Stimulated activated naive CD4-positive, alpha-beta T cell treated with Interleukin-2 at 50 U/mL for 16 hours (primary cell): Measurements from ENCODE around the gene ELOVL6.
"Not testable (repeated sequence)": the region's sequence is repeated elsewhere in the genome, so short reads cannot be mapped to it uniquely, and the experiment has no call there.

Experiments used
- DNase-seq: peaks from one replicate; lab custom pipeline; 2025; lab: John Stamatoyannopoulos, UW

The ELOVL6 gene

DNA sequence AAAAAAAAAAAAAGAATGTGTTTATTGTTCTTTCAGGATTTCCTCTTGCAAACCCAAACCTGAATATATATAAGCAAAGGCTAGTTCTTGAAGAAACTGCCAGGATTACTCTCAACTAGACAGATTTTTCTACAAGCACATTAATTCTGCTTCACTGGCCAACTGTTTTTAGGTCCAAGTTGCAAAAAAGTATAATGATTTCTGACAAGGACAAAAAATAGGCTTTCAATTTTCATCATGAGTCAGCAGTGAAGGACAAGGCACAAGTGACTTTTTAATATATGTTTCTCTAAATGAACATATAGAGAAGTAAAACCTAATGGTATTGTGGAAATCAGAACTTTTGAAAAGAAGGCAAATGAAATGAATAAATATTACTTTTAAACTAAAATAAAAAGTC is 73.7 kb downstream of the ELOVL6 start:
- no peak for DNase-seq

DNA sequence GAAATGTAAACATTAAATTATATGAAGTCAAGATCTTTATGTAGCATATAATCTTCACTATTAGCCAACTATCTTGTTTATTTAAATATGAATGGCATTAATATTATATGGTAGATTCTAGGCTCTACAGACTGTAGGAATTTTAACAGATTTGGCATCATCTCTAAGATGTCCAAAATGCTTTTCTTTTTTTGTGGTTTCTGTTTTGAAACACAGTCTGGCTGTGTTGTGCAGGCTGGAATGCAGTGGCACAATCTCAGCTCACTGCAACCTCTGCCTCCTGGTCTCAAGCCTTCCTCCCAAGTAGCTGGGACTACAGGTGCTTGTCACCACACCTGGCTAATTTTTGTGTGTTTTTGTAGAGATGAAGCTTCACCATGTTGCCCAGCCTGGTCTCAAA is 76.2 kb downstream of the ELOVL6 start:
- DNase-seq, result no peak

DNA sequence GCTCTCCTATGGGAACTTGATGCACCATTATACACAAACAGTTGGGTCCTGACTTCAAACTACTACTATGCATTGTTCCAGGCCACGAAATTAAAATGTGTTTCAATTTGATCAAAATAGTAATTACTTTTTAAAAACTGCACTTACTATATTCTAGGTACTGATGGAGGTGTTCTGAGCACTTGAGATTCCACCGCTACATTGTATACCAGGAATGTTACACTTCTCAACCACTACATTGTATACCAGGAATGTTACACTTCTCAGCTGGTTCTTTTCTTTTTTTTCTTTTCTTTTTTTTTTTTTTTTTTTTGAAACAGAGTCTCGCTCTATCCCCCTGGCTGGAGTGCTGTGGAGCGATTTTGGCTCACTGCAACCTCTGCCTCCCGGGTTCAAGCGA is 77.9 kb downstream of the ELOVL6 start:
- DNase-seq, result no peak

DNA sequence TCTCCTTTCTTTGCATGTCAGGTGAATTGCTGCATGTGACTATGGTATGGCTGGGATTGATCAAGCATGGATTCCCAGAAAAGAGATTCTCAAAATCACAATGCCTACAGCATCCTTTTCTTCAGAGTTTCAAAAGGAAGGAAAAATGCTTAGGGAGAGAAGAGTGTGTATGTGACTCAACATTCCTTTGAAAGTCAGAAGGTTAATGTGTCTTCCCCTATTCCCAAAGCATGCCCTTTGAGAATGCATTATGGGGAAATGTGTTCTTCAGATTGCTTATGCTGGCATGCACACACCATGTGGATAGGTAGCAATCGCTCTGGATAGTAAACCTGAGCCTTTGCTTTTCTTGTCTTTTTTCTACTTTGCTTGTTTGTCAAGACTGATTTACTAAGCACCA is 78.5 kb downstream of the ELOVL6 start:
- no peak for DNase-seq

DNA sequence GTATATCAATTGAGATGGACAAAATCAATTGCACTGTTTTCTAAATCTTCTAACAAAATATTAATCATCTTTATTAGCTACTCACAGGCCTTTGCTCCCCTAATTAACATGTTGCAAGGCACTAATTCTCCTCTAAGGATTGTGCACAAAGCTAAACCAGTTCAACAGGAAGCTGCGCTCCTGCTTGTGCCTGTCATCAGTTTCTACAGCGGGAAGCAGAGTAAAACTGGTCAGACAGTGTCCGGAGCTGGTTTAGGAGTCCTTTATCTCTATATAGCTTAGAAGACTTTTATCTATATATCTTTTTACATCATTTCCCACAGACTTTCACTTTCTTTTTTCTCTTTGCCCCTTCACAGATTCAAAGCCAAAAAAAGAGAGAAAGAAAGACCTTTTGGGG is 79.1 kb downstream of the ELOVL6 start:
- DNase-seq, result no peak

DNA sequence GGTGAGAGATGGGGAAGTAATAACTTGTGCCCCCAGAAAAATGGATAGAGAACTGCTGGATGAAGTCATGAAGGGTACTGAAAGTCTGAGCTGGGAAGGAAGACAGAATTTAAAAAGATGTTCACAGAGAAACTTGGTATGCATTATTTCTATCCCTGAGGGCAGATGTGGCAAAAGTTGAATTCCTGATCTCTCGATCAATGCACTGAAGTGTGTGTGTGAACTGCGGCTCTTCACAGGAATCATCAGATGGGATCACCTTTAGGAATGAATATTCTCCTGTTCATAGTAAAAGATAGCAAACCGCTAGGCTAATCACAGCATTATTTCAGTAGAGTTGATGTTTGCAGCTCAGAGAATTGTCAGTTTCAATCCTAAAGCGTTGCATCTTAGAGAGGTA is 86.4 kb downstream of the ELOVL6 start:
- DNase-seq, result no peak

DNA sequence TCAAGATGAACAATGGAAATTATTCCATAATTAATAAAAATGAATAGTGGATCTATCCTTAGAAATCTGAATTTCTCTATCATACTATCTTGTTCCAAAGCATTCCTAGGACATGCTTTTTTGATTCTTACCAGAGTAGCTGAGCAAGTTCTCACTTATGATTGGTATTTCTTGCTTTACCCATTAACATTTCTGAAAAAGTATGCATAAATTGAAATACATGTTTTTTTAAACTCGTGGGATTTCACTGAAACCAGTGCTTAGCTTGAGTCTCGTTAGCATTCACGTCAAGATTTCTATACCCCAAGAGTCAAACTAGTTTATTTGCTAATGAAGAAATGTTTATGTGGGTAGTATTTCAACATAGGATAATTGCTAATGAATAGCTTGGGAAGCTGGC is 89.0 kb downstream of the ELOVL6 start:
- no peak for DNase-seq

DNA sequence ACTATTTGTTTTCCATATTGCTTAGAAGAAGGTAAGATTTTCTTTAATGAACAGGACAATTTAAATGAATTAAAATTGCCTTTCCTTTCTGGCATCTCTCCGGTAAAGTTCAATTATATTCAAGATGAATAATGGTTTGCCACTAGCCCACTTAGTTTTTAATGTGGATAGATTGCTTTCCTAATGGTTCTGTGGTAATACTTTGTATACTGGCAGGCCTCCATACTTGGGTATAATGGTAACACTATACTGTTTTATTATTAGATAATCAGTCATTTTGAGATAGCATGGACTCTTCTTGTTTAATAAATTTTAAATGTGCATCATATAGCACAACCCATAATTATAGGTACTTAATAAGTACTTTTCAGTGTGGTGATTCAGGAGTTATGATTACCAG is 89.5 kb downstream of the ELOVL6 start:
- no peak for DNase-seq

DNA sequence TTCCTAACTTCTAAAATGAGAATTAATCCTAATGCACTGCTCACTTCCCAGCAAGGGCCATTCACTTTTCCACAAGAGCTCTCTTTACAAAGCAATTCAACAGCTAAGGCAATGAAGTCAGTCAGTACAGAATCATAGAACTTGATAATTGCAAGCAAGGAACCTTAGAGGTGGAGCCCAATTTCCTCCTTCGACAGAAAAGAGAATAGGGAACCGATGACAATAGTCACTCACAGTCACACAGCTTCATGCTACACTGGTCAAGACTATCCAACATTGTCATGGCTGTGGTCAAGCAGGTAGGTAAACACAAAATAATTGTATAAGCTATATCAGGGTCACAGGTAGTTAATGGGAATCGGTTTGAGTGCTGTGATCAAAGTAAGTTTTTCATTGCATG is 90.0 kb downstream of the ELOVL6 start:
- DNase-seq, result no peak

DNA sequence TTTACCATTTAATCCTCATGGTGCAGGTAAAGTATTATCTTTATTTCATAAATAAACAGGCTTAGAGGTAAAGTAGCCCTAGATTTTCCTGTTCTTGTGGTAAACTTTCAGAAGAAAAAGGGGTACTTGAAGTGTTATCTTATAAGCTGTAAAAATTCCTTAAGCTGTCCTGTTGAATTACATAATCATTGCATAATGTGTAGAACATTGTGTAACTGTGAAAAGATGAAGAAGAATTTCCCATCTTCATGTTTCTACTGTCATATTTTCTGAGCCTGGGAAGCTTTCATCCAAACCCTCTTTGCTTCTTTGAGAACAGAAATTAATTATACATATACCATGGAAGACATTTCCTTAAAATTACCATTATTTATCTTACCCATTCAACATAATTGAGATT is 90.5 kb downstream of the ELOVL6 start:
- no peak for DNase-seq

DNA sequence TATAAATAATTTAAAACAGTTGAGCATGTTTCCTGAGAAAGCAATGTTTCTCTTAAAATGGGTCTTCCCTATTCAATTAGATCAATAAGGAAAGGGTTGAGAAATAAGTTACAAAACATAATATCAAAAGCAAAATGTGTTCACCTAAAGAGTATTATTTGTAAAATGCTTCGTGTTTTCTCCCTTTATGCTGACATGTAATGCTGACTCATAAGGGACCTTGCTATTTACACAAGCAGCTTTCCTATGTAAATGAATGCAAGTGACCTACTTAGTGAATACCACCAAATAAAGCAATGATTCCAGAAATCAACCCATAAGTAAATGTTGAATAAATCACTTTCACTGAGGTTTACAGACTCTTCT is 91.5 kb downstream of the ELOVL6 start:
- DNase-seq, result no peak

DNA sequence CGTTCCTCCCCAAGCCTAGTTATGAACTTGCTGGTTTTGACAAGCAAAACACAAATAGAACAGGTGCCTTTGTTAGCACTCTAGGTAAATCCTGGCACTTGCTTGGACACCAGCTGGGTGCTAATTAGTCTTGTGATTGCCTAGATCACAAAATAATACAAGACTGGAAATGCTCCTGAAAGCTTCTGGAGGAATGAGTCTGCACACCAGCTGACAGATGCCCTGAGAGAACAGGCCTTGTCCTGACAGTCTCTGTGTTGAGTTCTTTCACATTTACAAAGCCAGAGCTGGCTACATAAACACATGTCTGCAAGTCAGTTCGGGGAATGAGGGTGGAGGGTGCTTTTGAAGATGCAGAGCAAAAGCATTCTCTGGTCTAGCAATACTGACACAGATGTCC is 93.8 kb downstream of the ELOVL6 start:
- no peak for DNase-seq

DNA sequence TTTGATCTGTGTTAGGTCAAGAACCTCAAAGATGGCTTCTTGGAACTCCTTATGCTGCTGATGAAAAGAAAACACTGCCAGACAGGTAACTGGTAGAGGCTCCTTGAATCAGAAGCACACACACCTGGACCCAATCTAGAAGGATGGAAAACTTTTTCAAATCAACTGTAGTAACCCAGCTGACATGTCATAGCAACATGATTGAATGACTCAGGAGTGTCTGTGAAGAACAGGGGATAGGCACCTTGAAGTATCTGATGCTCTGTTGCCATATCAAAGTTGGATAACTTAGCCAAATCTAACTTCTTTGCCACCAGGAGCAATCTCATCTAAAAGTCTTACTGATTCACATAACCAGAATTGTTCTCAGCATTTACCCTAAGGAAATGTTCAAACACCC is 98.8 kb downstream of the ELOVL6 start:
- no peak for DNase-seq

DNA sequence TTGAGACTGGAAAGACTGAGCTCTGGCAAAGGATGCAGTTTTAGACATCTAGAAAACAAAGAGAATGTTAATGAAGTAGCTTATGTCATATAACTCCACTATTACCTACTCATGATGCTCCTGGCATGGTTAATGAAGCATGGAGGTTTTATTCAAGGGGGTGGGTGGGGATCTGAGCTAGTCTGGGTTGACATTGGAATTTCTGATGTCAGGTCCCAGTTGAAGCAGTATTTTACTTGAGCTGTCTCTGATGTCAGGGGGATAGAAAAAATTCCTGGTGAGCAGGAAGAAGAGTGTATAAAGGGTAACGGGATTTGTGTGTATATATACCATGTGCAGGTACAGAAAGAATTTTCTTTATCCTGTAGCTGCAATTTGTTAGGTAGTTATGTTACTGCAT is 102.0 kb downstream of the ELOVL6 start:
- DNase-seq, result no peak

DNA sequence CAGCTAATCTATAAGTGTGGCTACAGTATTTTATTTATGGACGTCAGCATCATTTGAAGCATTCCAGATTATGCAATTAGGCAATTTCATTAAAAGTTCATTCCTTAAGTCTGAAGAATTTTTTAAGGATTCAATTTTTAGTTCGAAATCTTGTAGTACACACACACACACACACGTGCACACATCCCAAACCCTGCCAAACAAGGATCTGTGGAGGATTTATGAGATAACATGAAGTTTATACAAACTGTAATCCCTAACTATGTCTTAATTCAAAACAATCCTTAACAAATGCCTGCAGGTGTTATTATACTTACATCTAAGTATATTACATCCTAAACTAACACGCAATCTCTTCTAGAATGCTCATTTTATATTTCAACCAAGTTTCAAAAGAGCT is 105.8 kb downstream of the ELOVL6 start:
- DNase-seq, result no peak

DNA sequence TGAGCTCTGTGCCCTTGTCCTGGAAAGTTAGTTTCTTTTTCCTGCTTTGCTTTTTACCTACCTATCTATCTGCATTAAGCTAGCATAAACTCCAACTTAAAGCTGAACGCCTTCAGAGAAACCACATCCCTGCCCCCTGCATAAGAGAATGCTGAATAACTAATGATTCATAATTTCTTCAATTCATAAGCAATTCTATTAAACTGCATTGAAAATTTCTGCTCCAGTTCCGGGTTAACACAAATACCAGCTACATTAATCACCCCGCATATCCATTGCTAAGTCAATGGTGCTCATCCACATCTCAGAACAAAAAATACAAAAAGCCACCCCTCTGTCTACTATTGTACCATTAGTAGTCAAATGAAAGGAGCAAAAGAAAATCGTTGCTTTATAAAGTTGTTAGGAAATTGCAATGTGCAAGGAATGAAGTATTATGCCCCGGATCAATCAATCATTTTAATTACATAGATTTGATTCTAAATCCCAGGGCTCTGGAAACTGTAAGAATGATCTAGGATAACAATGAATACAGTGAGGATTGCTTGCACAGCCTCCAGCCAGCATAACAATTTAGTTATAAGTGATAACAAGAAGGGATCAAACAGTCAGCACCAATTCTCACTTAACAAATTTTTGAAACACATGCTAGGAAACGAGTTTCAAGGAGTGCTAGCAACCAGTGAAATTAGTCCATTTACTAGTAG is 106.8 kb downstream of the ELOVL6 start:
- DNase-seq, result no peak

DNA sequence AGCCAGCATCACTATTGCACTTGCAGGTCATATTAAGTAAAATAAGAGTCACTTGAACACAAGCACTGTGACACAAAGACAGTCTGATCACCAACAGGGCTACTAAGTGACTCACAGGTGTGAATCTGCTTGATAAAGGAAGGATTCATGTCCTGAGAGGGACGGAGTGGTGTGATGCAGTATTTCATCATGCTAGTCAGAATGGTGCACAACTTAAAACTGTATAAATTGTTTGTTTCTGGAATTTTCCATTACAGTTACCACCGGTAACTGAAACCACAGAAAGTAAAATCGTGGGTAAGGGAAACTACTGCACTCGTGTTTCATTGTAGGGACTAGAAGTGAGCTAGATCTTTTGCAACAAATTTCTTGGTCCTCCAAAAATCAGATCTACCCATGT is 109.7 kb downstream of the ELOVL6 start:
- peak; percentile 23 for DNase-seq

DNA sequence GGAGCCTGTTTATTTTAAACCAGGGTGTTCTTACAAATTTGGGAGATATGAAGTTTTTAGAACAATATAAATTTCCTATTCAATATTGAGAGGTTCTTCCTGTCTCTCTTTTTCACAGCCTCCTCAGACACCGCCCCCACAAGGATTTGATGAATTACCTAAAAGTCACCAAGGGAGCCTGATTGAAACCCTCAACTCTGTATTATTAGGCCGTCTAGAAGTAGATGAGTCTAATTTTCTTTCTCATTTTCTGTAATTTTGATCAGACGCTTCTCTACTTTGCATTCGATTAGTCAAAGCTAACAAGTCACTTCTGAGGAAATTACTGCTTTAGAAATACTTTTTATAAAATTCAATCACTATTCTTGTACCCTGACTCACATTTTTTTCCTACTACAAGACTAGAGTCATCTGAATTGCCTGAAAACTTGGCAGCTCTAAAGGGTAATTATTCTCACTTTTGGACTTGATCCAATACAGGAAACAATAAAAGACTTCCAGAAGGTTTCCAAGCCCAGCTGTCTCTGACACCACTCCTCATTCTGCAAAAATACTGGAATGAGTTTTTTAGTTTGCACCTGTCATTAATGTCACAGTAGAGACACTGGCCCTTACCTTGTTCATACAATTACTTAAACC is 111.2 kb downstream of the ELOVL6 start:
- no peak for DNase-seq

DNA sequence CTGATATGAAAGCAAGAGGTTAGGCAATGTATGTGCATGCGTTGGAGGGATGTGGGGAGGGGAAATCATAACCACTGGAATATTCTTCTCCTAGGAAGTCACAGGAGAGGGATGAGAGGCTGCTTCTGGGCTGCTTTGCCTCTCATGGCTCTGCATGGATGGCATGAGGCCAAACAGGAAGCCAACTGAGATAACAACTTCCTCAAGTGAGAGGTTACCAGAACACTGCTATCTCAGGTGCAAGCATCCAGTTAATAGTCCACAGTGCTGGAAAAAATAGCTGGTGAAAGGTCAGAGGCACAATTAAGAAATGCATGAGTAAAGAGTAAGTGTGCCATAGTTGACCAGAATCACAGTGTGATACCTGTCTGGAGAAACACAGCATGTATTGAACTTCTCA is 113.3 kb downstream of the ELOVL6 start:
- DNase-seq, result no peak

DNA sequence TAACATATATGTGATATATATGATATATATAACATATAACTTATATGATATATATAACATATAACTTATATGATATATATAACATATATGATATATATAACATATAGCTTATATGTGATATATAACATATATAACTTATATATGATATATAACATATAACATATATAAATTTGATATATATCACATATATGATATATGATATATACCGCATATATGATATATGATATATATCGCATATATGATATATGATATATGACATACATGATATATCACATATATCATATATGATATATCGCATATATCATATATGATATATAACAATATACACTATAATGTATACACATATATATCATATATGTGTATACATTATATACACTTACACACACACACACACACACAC is 114.3 kb downstream of the ELOVL6 start:
- no peak for DNase-seq

DNA sequence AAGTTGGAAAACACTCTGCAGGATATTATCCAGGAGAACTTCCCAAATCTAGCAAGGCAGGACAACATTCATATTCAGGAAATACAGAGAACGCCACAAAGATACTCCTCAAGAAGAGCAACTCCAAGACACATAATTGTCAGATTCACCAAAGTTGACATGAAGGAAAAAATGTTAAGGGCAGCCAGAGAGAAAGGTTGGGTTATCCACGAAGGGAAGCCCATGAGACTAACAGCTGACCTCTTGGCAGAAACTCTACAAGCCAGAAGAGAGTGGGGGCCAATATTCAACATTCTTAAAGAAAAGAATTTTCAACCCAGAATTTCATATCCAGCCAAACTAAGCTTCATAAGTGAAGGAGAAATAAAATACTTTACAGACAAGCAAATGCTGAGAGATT is 120.3 kb downstream of the ELOVL6 start:
- not testable (repeated sequence) for DNase-seq

DNA sequence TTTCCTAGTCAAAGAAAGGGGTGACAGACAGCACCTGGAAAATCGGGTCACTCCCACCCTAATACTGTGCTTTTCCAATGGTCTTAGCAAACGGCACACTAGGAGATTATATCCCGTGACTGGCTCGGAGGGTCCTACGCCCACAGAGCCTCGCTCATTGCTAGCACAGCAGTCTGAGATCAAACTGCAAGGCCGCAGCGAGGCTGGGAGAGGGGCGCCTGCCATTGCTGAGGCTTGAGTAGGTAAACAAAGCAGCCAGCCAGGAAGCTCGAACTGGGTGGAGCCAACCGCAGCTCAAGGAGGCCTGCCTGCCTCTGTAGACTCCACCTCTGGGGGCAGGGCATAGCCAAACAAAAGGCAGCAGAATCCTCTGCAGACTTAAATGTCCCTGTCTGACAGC is 121.6 kb downstream of the ELOVL6 start:
- not testable (repeated sequence) for DNase-seq

DNA sequence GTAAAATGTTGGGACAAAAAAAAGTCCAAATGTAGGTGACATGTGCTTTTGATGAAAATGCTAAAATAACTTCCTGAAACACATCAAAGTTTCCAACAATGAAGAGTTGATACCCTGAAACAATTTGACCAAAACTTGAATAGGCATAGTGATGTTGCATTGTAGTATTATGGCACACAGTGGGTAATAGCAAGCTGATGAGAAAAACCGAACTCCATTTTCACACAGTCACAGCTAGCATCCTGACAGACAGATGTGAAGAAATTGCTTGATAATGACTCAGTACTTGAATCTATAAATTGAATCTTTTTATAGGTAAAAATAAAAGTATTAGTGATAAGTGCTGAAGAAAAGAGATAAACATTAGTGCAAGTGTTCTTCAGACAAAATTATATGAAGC is 122.5 kb downstream of the ELOVL6 start:
- DNase-seq, result no peak

DNA sequence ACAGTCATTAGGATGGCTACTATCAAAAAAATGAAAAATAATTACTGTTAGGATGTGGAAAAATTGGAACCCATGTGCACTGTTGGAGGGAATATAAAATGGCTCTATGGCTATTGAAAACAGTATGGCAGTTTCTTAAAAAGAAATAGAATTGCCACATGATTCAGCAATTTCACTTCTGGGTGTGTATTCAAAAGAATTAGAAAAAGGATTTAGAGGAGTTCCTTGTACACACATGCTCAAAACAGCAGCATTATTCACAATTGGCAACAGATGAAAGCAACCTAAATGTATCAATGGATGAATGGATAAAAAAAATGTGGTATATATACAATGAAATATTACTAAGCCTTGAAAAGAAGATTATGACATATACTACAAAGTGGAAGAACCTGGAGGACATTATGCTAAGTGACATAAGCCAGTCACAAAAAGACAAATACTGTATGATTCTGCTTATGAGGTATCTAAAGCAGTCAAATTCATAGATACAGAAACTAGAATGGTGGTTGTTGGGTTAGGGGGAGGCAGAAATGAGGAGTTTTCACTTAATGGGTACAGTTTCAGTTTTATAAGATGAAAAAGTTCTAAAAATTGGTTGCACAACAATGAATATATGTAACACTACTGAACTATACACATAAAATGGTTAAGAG is 123.2 kb downstream of the ELOVL6 start:
- no peak for DNase-seq
